ENCODE data around the gene CCR5AS.
"Not testable (repeated sequence)": the region's sequence is repeated elsewhere in the genome, so short reads cannot be mapped to it uniquely, and the experiment has no call there.

The CCR5AS gene

GRCh38 chr3:46406788-46407611, at the start of gene CCR5AS, which contains the start of gene CCRL2:
Gene CCR5AS, minus strand, starts transcription at chr3:46407066.
Gene CCRL2, plus strand, starts transcription at chr3:46407259. Its CDS starts 821 bp downstream, at chr3:46408080.
- DNase-seq (ENCODE audit: low read depth, low spot score), result no peak

- DNase-seq (ENCODE audit: low read depth, low spot score), result no peak
These were observed 49.3 kb upstream of the CCR5AS start for GRCh38 chr3:46456118-46456517.

- no peak for DNase-seq (ENCODE audit: low read depth, low spot score)
These were observed 48.6 kb upstream of the CCR5AS start for GRCh38 chr3:46455231-46456115.

DNA sequence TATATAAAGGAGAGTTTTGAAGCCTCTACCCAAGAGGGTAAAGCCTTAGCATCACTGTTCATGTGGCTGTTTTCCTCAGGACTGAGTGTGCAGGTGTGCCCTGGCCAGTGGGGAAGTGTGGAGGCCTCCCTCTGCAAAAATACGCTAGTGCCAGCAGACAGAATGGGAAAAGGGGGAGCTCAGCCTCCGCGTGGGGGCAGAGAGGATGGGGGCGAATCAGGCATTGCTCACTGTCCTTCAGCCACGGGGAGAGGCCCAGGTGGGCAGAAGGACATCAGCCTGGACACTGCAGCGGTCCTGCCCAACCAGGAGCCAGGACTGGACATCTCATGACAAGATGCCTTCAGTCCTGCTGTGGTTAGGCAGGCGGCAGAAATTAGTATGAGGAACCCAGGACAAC, 47.7 kb upstream of the CCR5AS start:
- no peak for DNase-seq (ENCODE audit: low read depth, low spot score)

- DNase-seq (ENCODE audit: low read depth, low spot score), result no peak
These were observed 47.3 kb upstream of the CCR5AS start for GRCh38 chr3:46454209-46454595.

- no peak for DNase-seq (ENCODE audit: low read depth, low spot score)
These were observed 46.8 kb upstream of the CCR5AS start for GRCh38 chr3:46453526-46454208.

DNA sequence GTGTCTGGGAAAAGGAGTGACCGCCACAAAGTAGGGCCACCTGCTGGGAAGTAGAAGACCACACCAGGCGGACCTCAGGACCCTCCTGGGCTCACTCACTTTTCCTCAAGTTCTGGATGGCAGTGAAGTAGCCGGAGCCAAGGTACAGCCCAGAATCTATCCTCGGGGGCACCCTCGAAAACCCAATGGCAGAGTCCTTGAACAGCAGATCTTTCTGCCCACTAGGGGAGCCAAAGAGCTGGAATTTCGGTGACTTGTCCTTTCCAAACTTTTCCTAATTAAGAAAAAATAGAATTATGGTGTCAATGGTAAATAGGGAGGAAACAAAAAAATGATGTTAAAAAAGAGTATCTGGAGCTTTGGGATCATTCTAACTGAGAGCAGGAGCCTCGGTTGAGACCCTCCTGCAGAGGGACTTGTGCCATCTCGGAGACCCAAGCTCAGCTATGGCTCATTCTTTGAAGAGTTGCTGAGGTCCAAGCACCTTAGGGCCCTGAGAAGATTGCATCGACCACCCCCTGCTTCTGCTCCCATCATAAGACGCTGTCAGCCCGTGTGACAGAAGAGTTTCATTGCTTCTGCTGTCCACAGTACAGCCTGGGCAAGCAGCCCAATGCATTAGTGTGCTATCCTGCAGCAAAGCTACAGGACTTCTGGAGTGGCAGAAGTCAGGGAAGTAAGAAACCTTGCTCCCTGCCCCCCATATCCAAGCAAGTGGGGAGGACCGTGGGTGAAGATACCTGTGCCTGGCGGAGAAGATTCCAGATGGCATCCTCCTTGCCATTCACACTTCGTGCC, 43.1 kb upstream of the CCR5AS start:
- no peak for DNase-seq (ENCODE audit: low read depth, low spot score)

GRCh38 chr3:46448721-46449120, 41.9 kb upstream of the CCR5AS start:
- DNase-seq (ENCODE audit: low read depth, low spot score), result no peak

DNA sequence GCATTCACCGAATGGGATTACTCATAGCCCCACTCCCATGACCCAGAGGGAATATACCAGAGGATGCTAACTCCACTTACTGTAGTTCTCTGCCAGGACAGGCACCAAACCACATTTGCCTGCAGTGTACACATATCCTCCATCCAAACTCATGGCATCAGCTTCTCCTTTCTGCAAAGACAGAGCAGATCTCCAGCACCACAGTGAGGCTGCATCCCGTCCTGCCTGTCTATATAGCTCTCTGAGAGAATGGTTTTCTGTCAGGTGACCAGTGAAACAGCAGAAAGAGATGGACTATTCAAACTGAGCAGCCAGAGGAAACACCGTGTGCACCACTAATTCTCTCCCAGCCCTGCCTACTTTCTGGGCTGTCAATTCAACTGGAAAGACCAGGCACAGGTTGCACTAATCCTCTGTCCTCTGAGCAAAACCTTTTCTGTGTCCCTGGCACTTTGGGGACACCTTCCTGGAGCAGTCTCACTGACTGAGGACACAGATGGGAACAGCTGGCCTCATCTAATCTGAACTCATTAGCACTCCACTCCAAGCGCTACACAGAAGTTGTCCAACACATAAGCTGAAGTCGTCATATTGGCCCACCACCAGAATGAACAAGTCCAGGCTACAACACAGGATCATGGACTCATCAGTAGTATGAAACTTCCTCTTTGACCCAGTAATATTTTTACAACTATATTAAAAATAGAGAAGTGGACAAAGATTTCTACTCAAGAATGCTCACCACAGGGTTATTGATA, 40.5 kb upstream of the CCR5AS start:
- DNase-seq (ENCODE audit: low read depth, low spot score), result no peak

DNA sequence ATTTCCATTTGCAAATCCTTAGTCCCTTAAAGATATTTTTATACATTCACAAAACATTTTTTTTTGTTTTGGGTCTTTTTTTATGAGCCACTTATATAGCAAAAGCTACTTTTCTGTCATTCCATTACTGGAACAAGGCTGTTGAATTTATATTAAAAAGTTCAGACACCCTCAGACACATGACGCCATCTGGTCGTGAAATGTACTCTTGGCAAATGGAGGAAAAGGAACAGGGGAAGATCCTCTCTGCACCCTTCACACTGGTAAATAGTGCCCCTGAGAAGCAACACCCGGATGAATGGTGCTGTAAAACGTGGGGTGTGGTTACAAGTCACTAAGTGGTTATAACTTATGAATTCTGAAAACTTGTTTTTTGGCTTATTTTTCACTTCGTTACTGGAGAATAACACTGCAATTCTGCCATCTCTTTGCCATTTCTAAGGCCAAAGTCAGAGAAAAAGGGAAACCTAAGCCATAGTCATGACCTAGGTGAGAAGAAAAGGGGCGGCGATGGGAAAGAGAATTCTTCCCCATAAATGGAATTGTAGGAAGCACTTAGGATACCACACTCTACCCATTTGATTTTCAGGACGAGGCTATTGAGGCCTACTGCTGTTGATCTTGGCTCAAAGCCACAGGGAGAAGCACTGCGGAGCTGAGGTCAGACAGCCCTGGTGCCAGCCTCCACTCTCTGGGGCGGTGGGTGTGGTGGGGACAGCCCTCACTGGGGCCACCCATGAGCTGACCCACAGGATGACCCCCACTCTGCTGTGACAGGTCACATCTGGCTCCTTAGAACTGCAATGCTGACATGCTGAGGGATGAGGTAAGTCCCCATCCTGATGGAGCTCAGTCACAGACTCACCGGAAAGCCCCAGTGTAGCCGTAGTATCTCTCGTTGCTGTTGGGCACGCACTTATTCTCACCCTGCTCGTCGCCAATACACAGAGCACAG, 36.0 kb upstream of the CCR5AS start:
- no peak for DNase-seq (ENCODE audit: low read depth, low spot score)

GRCh38 chr3:46440531-46441294, 33.8 kb upstream of the CCR5AS start:
- DNase-seq (ENCODE audit: low read depth, low spot score), result no peak

DNA sequence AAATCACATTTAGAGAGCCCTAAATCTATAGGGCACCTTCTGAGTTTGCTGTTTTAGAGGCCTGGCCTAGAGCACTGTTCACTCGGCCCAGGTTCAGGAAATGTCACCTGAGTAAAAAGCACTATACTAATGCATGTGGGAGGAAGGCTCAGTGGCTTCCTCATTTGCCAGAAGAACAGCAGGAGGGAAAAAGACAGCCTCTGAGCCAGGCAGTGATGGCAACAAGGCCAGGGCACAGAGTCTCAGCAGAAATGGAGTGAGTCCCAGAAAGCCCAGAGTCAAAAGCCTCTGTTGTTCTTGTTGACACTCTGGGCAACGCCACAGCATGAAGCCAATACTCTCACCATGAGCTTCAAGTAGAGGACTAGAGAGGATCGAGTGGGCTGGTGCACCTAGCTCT, 32.0 kb upstream of the CCR5AS start:
- DNase-seq (ENCODE audit: low read depth, low spot score), result no peak

DNA sequence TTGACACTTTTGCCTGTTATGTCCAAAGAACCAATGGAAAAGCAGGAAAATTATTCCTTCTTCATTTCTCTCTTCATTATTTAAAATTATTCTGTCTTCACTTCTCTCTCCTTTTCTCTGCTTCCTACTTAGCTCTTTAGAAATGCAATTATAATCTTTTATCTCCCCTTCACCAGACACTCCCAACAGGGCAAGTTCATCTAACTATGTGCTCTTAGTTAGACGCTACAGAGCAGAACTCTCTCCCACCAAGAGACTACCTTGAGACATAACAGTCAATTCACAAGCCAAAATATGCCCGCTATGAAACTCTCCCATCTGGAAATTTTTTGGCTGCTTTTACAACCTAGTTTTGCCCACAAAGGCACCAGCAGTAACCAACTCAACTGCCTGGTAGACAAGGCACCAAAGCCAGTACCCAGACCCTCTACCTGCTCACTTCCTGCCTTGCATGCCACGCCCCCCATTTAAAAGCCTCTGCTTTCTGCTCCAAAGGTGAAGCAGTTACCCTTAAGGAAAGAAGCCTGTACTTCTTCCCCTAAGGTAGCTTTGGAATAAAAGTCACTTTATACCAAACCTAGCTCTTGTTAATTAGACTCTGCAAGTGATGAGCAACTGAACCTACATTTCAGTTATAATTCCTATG, 28.3 kb upstream of the CCR5AS start:
- DNase-seq (ENCODE audit: low read depth, low spot score), result no peak

DNA sequence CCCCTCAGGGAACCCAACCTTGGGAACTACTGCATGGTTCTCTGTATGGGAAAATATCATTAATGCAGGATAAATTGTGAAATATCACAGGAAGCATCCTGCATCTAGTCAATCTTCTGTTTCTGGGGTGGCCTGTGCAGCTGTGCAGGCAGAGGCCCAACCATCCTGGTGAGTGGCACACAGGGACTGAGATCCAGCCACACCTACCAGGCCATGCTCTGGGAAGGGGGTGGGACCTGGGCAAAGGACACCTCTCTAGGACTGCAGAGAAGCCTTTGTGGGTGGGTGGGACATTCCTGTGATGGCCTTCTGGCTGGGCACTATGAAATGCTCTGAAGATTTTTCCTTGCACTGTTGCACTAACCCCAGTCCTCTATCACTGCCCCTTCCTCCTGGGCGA, 27.0 kb upstream of the CCR5AS start:
- DNase-seq (ENCODE audit: low read depth, low spot score), result no peak

- not testable (repeated sequence) for DNase-seq (ENCODE audit: low read depth, low spot score)
These were observed 26.3 kb upstream of the CCR5AS start for GRCh38 chr3:46433118-46433517.

DNA sequence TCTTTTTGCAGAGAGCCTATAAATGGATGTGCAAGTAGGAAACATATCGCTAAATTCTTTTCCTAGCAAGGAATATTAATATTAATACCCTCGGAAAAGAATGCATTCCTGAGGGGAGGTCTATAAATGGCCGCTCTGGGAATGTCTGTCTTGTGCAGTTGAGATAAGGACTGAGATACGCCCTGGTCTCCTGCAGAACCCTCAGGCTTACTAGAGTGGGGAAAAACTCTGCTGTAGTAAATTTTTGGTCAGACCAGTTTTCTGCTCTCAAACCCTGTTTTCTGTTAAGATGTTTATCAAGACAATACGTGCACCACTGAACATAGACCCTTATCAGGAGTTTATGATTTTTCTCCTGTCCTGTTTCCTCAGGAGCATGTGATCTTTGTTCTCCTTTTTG, 25.0 kb upstream of the CCR5AS start:
- not testable (repeated sequence) for DNase-seq (ENCODE audit: low read depth, low spot score)

- DNase-seq (ENCODE audit: low read depth, low spot score), result not testable (repeated sequence)
These were observed 24.0 kb upstream of the CCR5AS start for GRCh38 chr3:46430879-46431278.

DNA sequence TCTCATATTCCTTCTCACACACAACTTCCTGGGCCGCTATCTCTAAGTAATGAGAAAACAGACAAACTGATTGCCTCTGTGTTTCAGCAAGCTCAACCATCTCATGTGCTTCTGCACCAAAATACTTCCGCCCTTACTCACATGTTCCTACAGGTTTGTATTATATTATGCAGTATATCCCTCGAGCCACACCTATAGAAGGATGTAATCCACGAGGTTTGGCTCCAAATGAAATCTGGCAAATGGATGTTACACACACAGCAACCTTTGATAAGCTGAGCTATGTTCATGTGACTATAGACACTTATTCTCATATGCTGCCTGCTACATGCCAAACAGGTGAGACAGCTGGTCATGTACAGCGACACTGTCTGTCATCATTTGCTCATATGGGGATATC, 22.8 kb upstream of the CCR5AS start:
- no peak for DNase-seq (ENCODE audit: low read depth, low spot score)

All from activated naive CD8-positive, alpha-beta T cell treated with anti-CD3 and anti-CD28 coated beads, Interleukin-2, amount 50 U/mL, for 16 hours (primary cell).